ENCODE data around the gene EEF1AKMT4. TPM values are rescaled to one million over a fixed set of nuclear protein-coding genes. Genes with fewer than 3 reads are reported as not detected.

EEF1AKMT4 gene
- total RNA-seq, 1 experiment from 2014 or later = 8.1 TPM

- Histone ChIP-seq H3K9me3 (ENCODE audit: control insufficient read depth, low read depth, low read length) (no peaks in the 10 kb centered on the region), H2BK5ac (ENCODE audit: insufficient read length, low read length) (no peak overlapping the region), H3K79me1 (ENCODE audit: insufficient read depth, low read depth, low read length, poor library complexity, severe bottlenecking) (no peaks in the 10 kb centered on the region), H3K4me2 (ENCODE audit: insufficient read depth, insufficient read length, low read length) (no peak overlapping the region), H3K14ac (ENCODE audit: insufficient read depth, low read length) (no peak overlapping the region), H2BK12ac (ENCODE audit: insufficient read length, low read depth, low read length) (no peak overlapping the region), H3T11ph (ENCODE audit: low read length) (no peak overlapping the region), H3K56ac (ENCODE audit: insufficient read length, low read depth, low read length) (no peak overlapping the region), H2BK20ac (ENCODE audit: low read depth, low read length, poor library complexity, severe bottlenecking) (no peak overlapping the region), H3K4ac (ENCODE audit: low read depth, low read length) (no peak overlapping the region), H3K23ac (ENCODE audit: insufficient read length, low read depth, low read length) (no peak overlapping the region), H2AK5ac (ENCODE audit: insufficient read length, low read length) (no peak overlapping the region), H3K4me1 (ENCODE audit: insufficient read depth, low read length) (no peaks in the 10 kb centered on the region), H2BK120ac (ENCODE audit: low read depth, low read length, poor library complexity, severe bottlenecking) (no peak overlapping the region), H4K5ac (ENCODE audit: insufficient read length, low read depth, low read length) (no peak overlapping the region), H2AFZ (ENCODE audit: low read length) (no peak overlapping the region), H3K18ac (ENCODE audit: insufficient read length, low read depth, low read length) (no peak overlapping the region), H4K91ac (ENCODE audit: insufficient read length, low read depth, low read length) (no peak overlapping the region), H3K27me3 (ENCODE audit: insufficient read depth, low read length) (no peaks in the 10 kb centered on the region), H4K8ac (replicated peaks; ENCODE audit: insufficient read length, low read depth, low read length) (no peak overlapping the region), H4K20me1 (ENCODE audit: control insufficient read depth, insufficient read depth, insufficient read length) (no peaks in the 10 kb centered on the region), H3K9ac (ENCODE audit: extremely low read depth, insufficient read length, low read length) (no peak overlapping the region), H2BK15ac (ENCODE audit: low read depth, low read length) (no peak overlapping the region), H3K27ac (ENCODE audit: insufficient read length, low read depth, low read length) (no peak overlapping the region), H3K23me2 (ENCODE audit: insufficient read length, low read depth, low read length, poor library complexity, severe bottlenecking) (no peaks in the 10 kb centered on the region), H3K79me2 (ENCODE audit: insufficient read depth, low read length) (no peaks in the 10 kb centered on the region)
- Mint-ChIP-seq H3K9me3 (no peaks in the 10 kb centered on the region), H3K27me3 (ENCODE audit: low read depth) (peaks cover 2% of the 10 kb centered on the region), H3K36me3 (ENCODE audit: insufficient read depth in 1 of 3, low read depth in 3 of 3) (no peaks in the 10 kb centered on the region), H3K4me3 (no peak overlapping the region; a peak in 1 of 5 replicates), H3K4me1 (no peaks in the 10 kb centered on the region), H3K27ac (no peak overlapping the region; a peak in 1 of 7 replicates)
- TF ChIP-seq CTCF (conservative IDR thresholded peaks at IDR 0.05) = no peak
- no CpG with 5 or more reads among the region's 4 CpGs for WGBS (ENCODE audit: extremely low coverage, insufficient read length, low lambda C conversion rate)
- no peak for DNase-seq
These were observed 30.7 kb upstream of the EEF1AKMT4 start for GRCh38 chr3:184218814-184219213.
